Measurements from ENCODE around the gene AK4.

Gene AK4

GRCh38 chr1:65258106-65258505 lies 110.1 kb downstream of the AK4 start:
- H3K36me3 ChIP-seq (ENCODE audit: insufficient read depth, low read length) = no peaks in the 10 kb centered on the region
- no peak overlapping the region for H3K4me3 ChIP-seq (ENCODE audit: low read depth in 1 of 2, low read length in 2 of 2)
- H3K27ac ChIP-seq (ENCODE audit: low read depth, low read length) = no peak overlapping the region
- no peaks in the 10 kb centered on the region for H3K9me3 ChIP-seq (ENCODE audit: low read length)
- no peak overlapping the region for H3K9ac ChIP-seq (ENCODE audit: low read length)
- H3K27me3 ChIP-seq (ENCODE audit: control insufficient read depth in 1 of 2, insufficient read depth in 2 of 2, low read length in 2 of 2) = no peaks in the 10 kb centered on the region
- H3K4me1 ChIP-seq (ENCODE audit: insufficient read depth, low read length) = peaks cover 16% of the 10 kb centered on the region

GRCh38 chr1:65259816-65260215 lies 111.8 kb downstream of the AK4 start:
- H3K9ac ChIP-seq (ENCODE audit: low read length) = no peak overlapping the region

GRCh38 chr1:65260851-65261473 lies 113.0 kb downstream of the AK4 start:
- Histone ChIP-seq H3K27me3 (ENCODE audit: control insufficient read depth in 1 of 2, insufficient read depth in 2 of 2, low read length in 2 of 2) (peaks cover 13 to 15% of the 10 kb centered on the region in 2 donors), H3K9me3 (ENCODE audit: low read length) (no peaks in the 10 kb centered on the region), H3K27ac (ENCODE audit: low read depth, low read length) (no peak overlapping the region), H3K4me1 (ENCODE audit: insufficient read depth, low read length) (peaks cover 6% of the 10 kb centered on the region), H3K9ac (ENCODE audit: low read length) (no peak overlapping the region), H3K4me3 (ENCODE audit: low read depth in 1 of 2, low read length in 2 of 2) (no peak overlapping the region), H3K36me3 (ENCODE audit: insufficient read depth, low read length) (no peaks in the 10 kb centered on the region)

More at GRCh38 chr1:65259816-65260215, 111.8 kb downstream of the AK4 start:
- no peak overlapping the region for H3K27ac ChIP-seq (ENCODE audit: low read depth, low read length)
- H3K4me1 ChIP-seq (ENCODE audit: insufficient read depth, low read length) = peaks cover 10% of the 10 kb centered on the region
- peaks cover 5 to 11% of the 10 kb centered on the region in 2 donors for H3K27me3 ChIP-seq (ENCODE audit: control insufficient read depth in 1 of 2, insufficient read depth in 2 of 2, low read length in 2 of 2)
- H3K9me3 ChIP-seq (ENCODE audit: low read length) = no peaks in the 10 kb centered on the region
- no peak overlapping the region for H3K4me3 ChIP-seq (ENCODE audit: low read depth in 1 of 2, low read length in 2 of 2)
- H3K36me3 ChIP-seq (ENCODE audit: insufficient read depth, low read length) = no peaks in the 10 kb centered on the region

GRCh38 chr1:65263286-65263685 lies 115.3 kb downstream of the AK4 start:
- H3K4me3 ChIP-seq (ENCODE audit: low read depth in 1 of 2, low read length in 2 of 2) = no peak overlapping the region
- no peaks in the 10 kb centered on the region for H3K9me3 ChIP-seq (ENCODE audit: low read length)
- peaks cover 13 to 17% of the 10 kb centered on the region in 2 donors for H3K27me3 ChIP-seq (ENCODE audit: control insufficient read depth in 1 of 2, insufficient read depth in 2 of 2, low read length in 2 of 2)
- no peaks in the 10 kb centered on the region for H3K36me3 ChIP-seq (ENCODE audit: insufficient read depth, low read length)
- peaks cover 11% of the 10 kb centered on the region for H3K4me1 ChIP-seq (ENCODE audit: insufficient read depth, low read length)
- H3K9ac ChIP-seq (ENCODE audit: low read length) = no peak overlapping the region
- H3K27ac ChIP-seq (ENCODE audit: low read depth, low read length) = no peak overlapping the region

GRCh38 chr1:65264197-65264929 lies 116.4 kb downstream of the AK4 start:
- Histone ChIP-seq H3K4me3 (ENCODE audit: low read depth in 1 of 2, low read length in 2 of 2) (no peak overlapping the region), H3K4me1 (ENCODE audit: insufficient read depth, low read length) (peaks cover 11% of the 10 kb centered on the region), H3K27me3 (ENCODE audit: control insufficient read depth in 1 of 2, insufficient read depth in 2 of 2, low read length in 2 of 2) (peaks cover 13 to 17% of the 10 kb centered on the region in 2 donors), H3K9ac (ENCODE audit: low read length) (no peak overlapping the region), H3K27ac (ENCODE audit: low read depth, low read length) (no peak overlapping the region), H3K36me3 (ENCODE audit: insufficient read depth, low read length) (no peaks in the 10 kb centered on the region), H3K9me3 (ENCODE audit: low read length) (no peaks in the 10 kb centered on the region)

GRCh38 chr1:65265296-65265650 lies 117.3 kb downstream of the AK4 start:
- H3K36me3 ChIP-seq (ENCODE audit: insufficient read depth, low read length) = no peaks in the 10 kb centered on the region
- H3K27me3 ChIP-seq (ENCODE audit: control insufficient read depth in 1 of 2, insufficient read depth in 2 of 2, low read length in 2 of 2) = peaks cover 13 to 17% of the 10 kb centered on the region in 2 donors
- peaks cover 11% of the 10 kb centered on the region for H3K4me1 ChIP-seq (ENCODE audit: insufficient read depth, low read length)
- H3K9ac ChIP-seq (ENCODE audit: low read length) = no peak overlapping the region
- no peaks in the 10 kb centered on the region for H3K9me3 ChIP-seq (ENCODE audit: low read length)
- H3K27ac ChIP-seq (ENCODE audit: low read depth, low read length) = no peak overlapping the region
- peak overlapping the region; percentile 46 to 68 for H3K4me3 ChIP-seq (ENCODE audit: low read depth in 1 of 2, low read length in 2 of 2)

GRCh38 chr1:65265651-65266351 lies 117.8 kb downstream of the AK4 start:
- Histone ChIP-seq H3K27me3 (ENCODE audit: control insufficient read depth in 1 of 2, insufficient read depth in 2 of 2, low read length in 2 of 2) (peaks cover 13 to 17% of the 10 kb centered on the region in 2 donors), H3K4me3 (ENCODE audit: low read depth in 1 of 2, low read length in 2 of 2) (peak overlapping the region; percentile 46 to 68), H3K4me1 (ENCODE audit: insufficient read depth, low read length) (peaks cover 11% of the 10 kb centered on the region), H3K9ac (ENCODE audit: low read length) (no peak overlapping the region), H3K27ac (ENCODE audit: low read depth, low read length) (no peak overlapping the region), H3K9me3 (ENCODE audit: low read length) (no peaks in the 10 kb centered on the region), H3K36me3 (ENCODE audit: insufficient read depth, low read length) (no peaks in the 10 kb centered on the region)

- H3K27me3 ChIP-seq (ENCODE audit: control insufficient read depth in 1 of 2, insufficient read depth in 2 of 2, low read length in 2 of 2) = peaks cover 13 to 17% of the 10 kb centered on the region in 2 donors
- H3K9me3 ChIP-seq (ENCODE audit: low read length) = no peaks in the 10 kb centered on the region
- no peak overlapping the region for H3K27ac ChIP-seq (ENCODE audit: low read depth, low read length)
- no peaks in the 10 kb centered on the region for H3K36me3 ChIP-seq (ENCODE audit: insufficient read depth, low read length)
- H3K4me1 ChIP-seq (ENCODE audit: insufficient read depth, low read length) = peaks cover 11% of the 10 kb centered on the region
- H3K9ac ChIP-seq (ENCODE audit: low read length) = no peak overlapping the region
- H3K4me3 ChIP-seq (ENCODE audit: low read depth in 1 of 2, low read length in 2 of 2) = peak overlapping the region in 1 of 2 donors; percentile 46
Observed at GRCh38 chr1:65266476-65266875, 118.5 kb downstream of the AK4 start.

- no peaks in the 10 kb centered on the region for H3K9me3 ChIP-seq (ENCODE audit: low read length)
- no peaks in the 10 kb centered on the region for H3K36me3 ChIP-seq (ENCODE audit: insufficient read depth, low read length)
- H3K4me3 ChIP-seq (ENCODE audit: low read depth in 1 of 2, low read length in 2 of 2) = no peak overlapping the region
- H3K4me1 ChIP-seq (ENCODE audit: insufficient read depth, low read length) = peaks cover 11% of the 10 kb centered on the region
- no peak overlapping the region for H3K9ac ChIP-seq (ENCODE audit: low read length)
- H3K27me3 ChIP-seq (ENCODE audit: control insufficient read depth in 1 of 2, insufficient read depth in 2 of 2, low read length in 2 of 2) = peaks cover 13 to 17% of the 10 kb centered on the region in 2 donors
- H3K27ac ChIP-seq (ENCODE audit: low read depth, low read length) = no peak overlapping the region
Observed at GRCh38 chr1:65267271-65267670, 119.3 kb downstream of the AK4 start.

- H3K4me1 ChIP-seq (ENCODE audit: insufficient read depth, low read length) = peaks cover 11% of the 10 kb centered on the region
- peaks cover 13 to 17% of the 10 kb centered on the region in 2 donors for H3K27me3 ChIP-seq (ENCODE audit: control insufficient read depth in 1 of 2, insufficient read depth in 2 of 2, low read length in 2 of 2)
- no peaks in the 10 kb centered on the region for H3K9me3 ChIP-seq (ENCODE audit: low read length)
- H3K9ac ChIP-seq (ENCODE audit: low read length) = no peak overlapping the region
- H3K27ac ChIP-seq (ENCODE audit: low read depth, low read length) = no peak overlapping the region
- no peaks in the 10 kb centered on the region for H3K36me3 ChIP-seq (ENCODE audit: insufficient read depth, low read length)
- no peak overlapping the region for H3K4me3 ChIP-seq (ENCODE audit: low read depth in 1 of 2, low read length in 2 of 2)
Observed at GRCh38 chr1:65267683-65268082, 119.7 kb downstream of the AK4 start.

GRCh38 chr1:65269612-65270011 lies 121.6 kb downstream of the AK4 start:
- no peaks in the 10 kb centered on the region for H3K36me3 ChIP-seq (ENCODE audit: insufficient read depth, low read length)
- H3K9me3 ChIP-seq (ENCODE audit: low read length) = no peaks in the 10 kb centered on the region
- H3K27me3 ChIP-seq (ENCODE audit: control insufficient read depth in 1 of 2, insufficient read depth in 2 of 2, low read length in 2 of 2) = peaks cover 8% of the 10 kb centered on the region in 2 donors
- H3K27ac ChIP-seq (ENCODE audit: low read depth, low read length) = no peak overlapping the region
- H3K4me1 ChIP-seq (ENCODE audit: insufficient read depth, low read length) = peaks cover 11% of the 10 kb centered on the region
- no peak overlapping the region for H3K4me3 ChIP-seq (ENCODE audit: low read depth in 1 of 2, low read length in 2 of 2)
- no peak overlapping the region for H3K9ac ChIP-seq (ENCODE audit: low read length)

All from muscle layer of colon (tissue), 2 donors.